GM18508 (cell line): ENCODE measurements around the gene INPP4A.

Source experiments
- ATAC-seq: cut with Tn5 transposase; IDR thresholded peaks from one replicate; pipeline ENCODE4 v1.9.1; 2021; ENCODE audit warnings: moderate number of reproducible peaks; ENCODE audit not compliant: insufficient read depth, unreplicated experiment

Gene INPP4A

GRCh38 chr2:98487806-98488189 lies 43.1 kb downstream of the INPP4A start:
- ATAC-seq = peak; percentile 57

- no peak for ATAC-seq
Observed at GRCh38 chr2:98488252-98488651, 43.6 kb downstream of the INPP4A start.

- ATAC-seq = no peak
Observed at GRCh38 chr2:98489486-98489885, 44.8 kb downstream of the INPP4A start.

GRCh38 chr2:98489971-98490962 lies 45.6 kb downstream of the INPP4A start:
- ATAC-seq = no peak

GRCh38 chr2:98492441-98492840 lies 47.8 kb downstream of the INPP4A start:
- no peak for ATAC-seq

GRCh38 chr2:98494699-98495098 lies 50.0 kb downstream of the INPP4A start:
- no peak for ATAC-seq

- no peak for ATAC-seq
Observed at GRCh38 chr2:98496750-98497493, 52.3 kb downstream of the INPP4A start.

GRCh38 chr2:98498703-98499440 lies 54.2 kb downstream of the INPP4A start:
- ATAC-seq = no peak

GRCh38 chr2:98500561-98500960 lies 55.9 kb downstream of the INPP4A start:
- ATAC-seq = no peak

- no peak for ATAC-seq
Observed at GRCh38 chr2:98501223-98501622, 56.6 kb downstream of the INPP4A start.

- no peak for ATAC-seq
Observed at GRCh38 chr2:98501876-98502275, 57.2 kb downstream of the INPP4A start.

GRCh38 chr2:98502556-98503335 lies 58.1 kb downstream of the INPP4A start:
- ATAC-seq = no peak

GRCh38 chr2:98503481-98504105 lies 58.9 kb downstream of the INPP4A start:
- no peak for ATAC-seq

GRCh38 chr2:98504381-98505109 lies 59.9 kb downstream of the INPP4A start:
- ATAC-seq = no peak

- ATAC-seq = no peak
Observed at GRCh38 chr2:98505311-98505808, 60.7 kb downstream of the INPP4A start.

- no peak for ATAC-seq
Observed at GRCh38 chr2:98505971-98506664, 61.5 kb downstream of the INPP4A start.

- ATAC-seq = no peak
Observed at GRCh38 chr2:98506881-98507280, 62.2 kb downstream of the INPP4A start.

GRCh38 chr2:98507461-98507860 lies 62.8 kb downstream of the INPP4A start:
- no peak for ATAC-seq
